Fibroblast of the conjunctiva (primary cell): ENCODE results near the gene AGAP2.
"Not testable (repeated sequence)": the region's sequence is repeated elsewhere in the genome, so short reads cannot be mapped to it uniquely, and the experiment has no call there.

Experiments used
- DNase-seq: peaks from one replicate; pipeline ENCODE4 v3.0.0-alpha.2; 2010; ENCODE audit warnings: low read depth

The AGAP2 gene

GRCh38 chr12:57722716-57723629 lies 15.6 kb downstream of the AGAP2 start:
- no peak for DNase-seq

GRCh38 chr12:57721846-57722608 lies 16.5 kb downstream of the AGAP2 start:
- DNase-seq = not testable (repeated sequence)

GRCh38 chr12:57720606-57721595 lies 17.6 kb downstream of the AGAP2 start:
- DNase-seq = no peak

- no peak for DNase-seq
These were observed 18.6 kb downstream of the AGAP2 start for GRCh38 chr12:57719777-57720605.

- DNase-seq = no peak
These were observed 19.7 kb downstream of the AGAP2 start for GRCh38 chr12:57718641-57719528.

- no peak for DNase-seq
These were observed 20.5 kb downstream of the AGAP2 start for GRCh38 chr12:57717846-57718640.

GRCh38 chr12:57717131-57717530 lies 21.4 kb downstream of the AGAP2 start:
- no peak for DNase-seq

- no peak for DNase-seq
These were observed 22.2 kb downstream of the AGAP2 start for GRCh38 chr12:57716305-57716704.

GRCh38 chr12:57715786-57716185 lies 22.8 kb downstream of the AGAP2 start:
- no peak for DNase-seq

GRCh38 chr12:57715036-57715748 lies 23.4 kb downstream of the AGAP2 start:
- DNase-seq = not testable (repeated sequence)

GRCh38 chr12:57713209-57713608 lies 25.3 kb downstream of the AGAP2 start:
- no peak for DNase-seq

- no peak for DNase-seq
These were observed 25.8 kb downstream of the AGAP2 start for GRCh38 chr12:57712701-57713100.

- DNase-seq = no peak
These were observed 30.2 kb downstream of the AGAP2 start for GRCh38 chr12:57708296-57708695.

- DNase-seq = no peak
These were observed 31.3 kb downstream of the AGAP2 start for GRCh38 chr12:57707250-57707649.

GRCh38 chr12:57700317-57700716 lies 38.2 kb downstream of the AGAP2 start:
- DNase-seq = no peak

- DNase-seq = no peak
These were observed 40.1 kb downstream of the AGAP2 start for GRCh38 chr12:57698414-57698813.

- DNase-seq = no peak
These were observed 41.5 kb downstream of the AGAP2 start for GRCh38 chr12:57697076-57697475.

- DNase-seq = no peak
These were observed 42.6 kb downstream of the AGAP2 start for GRCh38 chr12:57695770-57696432.
